Memory B cell (primary cell): ENCODE data around the gene DNTT.

ENCODE experiments used
- ATAC-seq: fragments of 150-1000 bp; cut with Tn5 transposase; 2 replicates; pipeline ENCODE4 v1.10.0; 2021; ENCODE audit warnings: low read depth, mild to moderate bottlenecking, moderate library complexity
- DNase-seq, 2 donors: peaks; one replicate each; pipeline ENCODE4 v3.0.0; 2022; ENCODE audit warnings: low spot score in 2 of 2
- H3K27ac Mint-ChIP-seq: one replicate; pipeline ENCODE4 v1.8.0; 2022; ENCODE audit warnings: mild to moderate bottlenecking, moderate library complexity, mixed read lengths
- H3K27me3 Mint-ChIP-seq: one replicate; pipeline ENCODE4 v1.8.0; 2022; ENCODE audit warnings: mixed read lengths
- H3K36me3 Mint-ChIP-seq: one replicate; pipeline ENCODE4 v1.8.0; 2022; ENCODE audit warnings: mild to moderate bottlenecking, mixed read lengths
- H3K4me1 Mint-ChIP-seq: one replicate; pipeline ENCODE4 v1.8.0; 2022; ENCODE audit warnings: mixed read lengths
- H3K4me3 Mint-ChIP-seq: one replicate; pipeline ENCODE4 v1.8.0; 2022; ENCODE audit warnings: mild to moderate bottlenecking, moderate library complexity, mixed read lengths
- H3K9me3 Mint-ChIP-seq: one replicate; pipeline ENCODE4 v1.8.0; 2022; ENCODE audit warnings: mixed read lengths

Gene DNTT

GRCh38 chr10:96309628-96310320 lies 5.5 kb downstream of the DNTT start:
- DNase-seq (no peak), ATAC-seq (no peak)
- H3K4me3 Mint-ChIP-seq: no peak overlapping the region
- H3K9me3 Mint-ChIP-seq: no peaks in the 10 kb centered on the region
- H3K27me3 Mint-ChIP-seq: peaks cover 4% of the 10 kb centered on the region
- no peak overlapping the region for H3K27ac Mint-ChIP-seq
- no peaks in the 10 kb centered on the region for H3K36me3 Mint-ChIP-seq
- H3K4me1 Mint-ChIP-seq: peaks cover 10% of the 10 kb centered on the region

DNA sequence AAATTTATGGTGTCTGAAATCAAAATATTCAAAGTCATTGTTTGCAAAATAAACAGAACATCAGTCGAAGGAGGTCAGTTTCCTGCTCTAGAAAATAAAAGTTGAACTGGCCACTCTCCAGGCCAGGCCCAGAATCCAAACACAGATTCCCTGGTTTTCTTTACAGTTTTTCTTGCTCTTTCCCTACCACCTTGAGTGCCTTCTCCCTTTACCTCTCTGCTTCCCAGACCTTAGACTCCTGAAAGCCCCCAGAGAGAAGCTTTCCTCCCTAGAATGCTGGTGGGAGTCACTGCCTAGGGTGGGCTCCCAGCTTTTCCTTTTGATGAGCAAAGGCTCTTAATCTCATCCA lies 6.1 kb downstream of the DNTT start:
- no peak overlapping the region for H3K4me3 Mint-ChIP-seq
- H3K27ac Mint-ChIP-seq: no peak overlapping the region
- no peaks in the 10 kb centered on the region for H3K9me3 Mint-ChIP-seq
- ATAC-seq (no peak), DNase-seq (no peak)
- H3K36me3 Mint-ChIP-seq: no peaks in the 10 kb centered on the region
- H3K27me3 Mint-ChIP-seq: peaks cover 5% of the 10 kb centered on the region
- H3K4me1 Mint-ChIP-seq: peaks cover 10% of the 10 kb centered on the region

GRCh38 chr10:96311180-96311715 lies 7.0 kb downstream of the DNTT start:
- Mint-ChIP-seq H3K4me3 (no peak overlapping the region), H3K9me3 (no peaks in the 10 kb centered on the region), H3K36me3 (no peaks in the 10 kb centered on the region), H3K4me1 (peaks cover 9% of the 10 kb centered on the region), H3K27ac (no peak overlapping the region), H3K27me3 (peaks cover 11% of the 10 kb centered on the region)
- DNase-seq (no peak), ATAC-seq (no peak)

DNA sequence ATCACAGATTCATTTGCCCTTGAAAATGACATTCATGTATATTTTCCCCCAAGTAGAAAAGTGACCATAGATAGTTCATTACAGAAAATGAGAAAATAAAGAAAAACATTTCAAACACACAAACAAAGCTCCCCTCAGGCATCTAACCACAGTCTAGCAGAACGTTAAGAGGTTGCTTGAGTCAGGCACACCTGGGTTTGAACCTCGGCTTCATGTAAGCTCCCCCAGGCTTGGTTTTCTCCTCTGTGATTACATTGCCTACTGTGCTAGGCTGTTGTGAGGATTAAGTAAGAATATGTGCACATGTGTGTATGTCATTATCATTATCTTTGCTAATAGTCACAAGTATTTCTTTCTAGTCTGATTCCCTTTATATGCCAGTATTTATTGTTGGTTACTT lies 9.1 kb downstream of the DNTT start:
- no peak overlapping the region for H3K27ac Mint-ChIP-seq
- H3K4me1 Mint-ChIP-seq: no peaks in the 10 kb centered on the region
- no peaks in the 10 kb centered on the region for H3K36me3 Mint-ChIP-seq
- DNase-seq (no peak), ATAC-seq (no peak)
- H3K4me3 Mint-ChIP-seq: no peak overlapping the region
- H3K9me3 Mint-ChIP-seq: no peaks in the 10 kb centered on the region
- peaks cover 16% of the 10 kb centered on the region for H3K27me3 Mint-ChIP-seq

GRCh38 chr10:96317067-96317833 lies 13.0 kb downstream of the DNTT start:
- H3K4me3 Mint-ChIP-seq: no peak overlapping the region
- no peak overlapping the region for H3K27ac Mint-ChIP-seq

GRCh38 chr10:96319754-96320474 lies 15.7 kb downstream of the DNTT start:
- H3K4me1 Mint-ChIP-seq: no peaks in the 10 kb centered on the region
- peaks cover 14% of the 10 kb centered on the region for H3K27me3 Mint-ChIP-seq
- H3K36me3 Mint-ChIP-seq: no peaks in the 10 kb centered on the region
- no peak overlapping the region for H3K27ac Mint-ChIP-seq
- no peaks in the 10 kb centered on the region for H3K9me3 Mint-ChIP-seq
- no peak overlapping the region for H3K4me3 Mint-ChIP-seq
- DNase-seq (no peak), ATAC-seq (no peak)

More at GRCh38 chr10:96317067-96317833, 13.0 kb downstream of the DNTT start:
- DNase-seq (no peak), ATAC-seq (no peak)
- Mint-ChIP-seq H3K9me3 (no peaks in the 10 kb centered on the region), H3K27me3 (peaks cover 17% of the 10 kb centered on the region), H3K36me3 (no peaks in the 10 kb centered on the region), H3K4me1 (no peaks in the 10 kb centered on the region)

- H3K4me3 Mint-ChIP-seq: no peak overlapping the region
- no peak for ATAC-seq
- H3K27me3 Mint-ChIP-seq: peaks cover 3% of the 10 kb centered on the region
- no peak overlapping the region for H3K27ac Mint-ChIP-seq
- no peaks in the 10 kb centered on the region for H3K9me3 Mint-ChIP-seq
- no peaks in the 10 kb centered on the region for H3K36me3 Mint-ChIP-seq
- no peak for DNase-seq
- no peaks in the 10 kb centered on the region for H3K4me1 Mint-ChIP-seq
Observed at GRCh38 chr10:96321822-96322221, 17.6 kb downstream of the DNTT start.

GRCh38 chr10:96322275-96322674 lies 18.0 kb downstream of the DNTT start:
- DNase-seq: no peak
- Mint-ChIP-seq H3K36me3 (no peaks in the 10 kb centered on the region), H3K27ac (no peak overlapping the region), H3K4me3 (no peak overlapping the region), H3K4me1 (no peaks in the 10 kb centered on the region), H3K27me3 (peaks cover 3% of the 10 kb centered on the region), H3K9me3 (no peaks in the 10 kb centered on the region)
- ATAC-seq: no peak

- ATAC-seq (no peak), DNase-seq (no peak)
- Mint-ChIP-seq H3K4me1 (no peaks in the 10 kb centered on the region), H3K27me3 (peaks cover 9% of the 10 kb centered on the region), H3K36me3 (no peaks in the 10 kb centered on the region), H3K4me3 (no peak overlapping the region), H3K9me3 (no peaks in the 10 kb centered on the region), H3K27ac (no peak overlapping the region)
Observed at GRCh38 chr10:96324447-96324846, 20.2 kb downstream of the DNTT start.

DNA sequence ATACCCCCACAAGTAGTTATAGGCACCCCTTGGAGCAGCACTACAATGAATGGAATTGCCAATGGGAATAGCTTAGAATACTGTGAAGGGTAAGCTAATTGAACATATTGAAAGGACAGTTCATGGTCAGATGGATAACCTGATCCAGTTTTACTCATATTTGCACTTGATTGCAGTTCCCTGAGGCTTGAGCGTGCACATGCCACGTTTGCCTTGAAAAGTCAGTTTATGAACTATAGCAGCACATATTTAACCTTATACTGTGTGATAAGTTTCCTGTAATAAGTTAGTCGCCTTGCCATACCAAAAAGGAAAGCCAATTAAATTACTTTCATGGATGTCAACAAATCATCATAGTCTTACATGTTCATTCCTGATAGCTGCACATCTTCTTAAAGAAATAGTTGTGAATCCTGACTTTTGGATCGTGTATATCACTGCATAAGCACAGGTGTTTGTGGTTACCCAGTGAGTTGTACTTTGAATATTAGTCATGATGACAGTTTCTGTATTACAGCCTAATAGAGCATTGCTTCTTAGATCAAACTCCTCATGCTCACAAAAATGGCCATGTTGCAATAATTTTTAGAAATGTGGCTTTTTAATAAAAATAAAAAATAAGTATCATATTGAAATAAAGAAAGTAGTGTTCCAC lies 21.6 kb downstream of the DNTT start:
- Mint-ChIP-seq H3K27ac (no peak overlapping the region), H3K9me3 (no peaks in the 10 kb centered on the region), H3K4me3 (no peak overlapping the region), H3K36me3 (no peaks in the 10 kb centered on the region), H3K4me1 (no peaks in the 10 kb centered on the region), H3K27me3 (peaks cover 9% of the 10 kb centered on the region)
- DNase-seq (no peak), ATAC-seq (no peak)

DNA sequence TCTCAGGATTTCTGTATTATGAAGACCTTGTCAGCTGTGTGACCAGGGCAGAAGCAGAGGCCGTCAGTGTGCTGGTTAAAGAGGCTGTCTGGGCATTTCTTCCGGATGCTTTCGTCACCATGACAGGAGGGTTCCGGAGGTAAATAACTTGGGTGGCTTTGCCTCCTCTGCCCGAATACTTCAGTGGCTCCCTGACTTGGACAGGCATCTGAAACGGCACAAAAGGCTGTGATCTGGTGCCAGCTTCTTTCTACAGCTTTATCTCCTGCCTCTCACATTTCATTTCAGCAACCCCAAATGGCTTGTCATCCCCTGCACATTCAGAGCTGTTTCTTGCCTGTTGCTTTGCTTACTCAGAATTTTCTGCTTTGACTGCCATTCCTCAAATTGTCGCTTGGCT lies 23.2 kb downstream of the DNTT start:
- no peak overlapping the region for H3K27ac Mint-ChIP-seq
- ATAC-seq (no peak), DNase-seq (no peak)
- H3K9me3 Mint-ChIP-seq: no peaks in the 10 kb centered on the region
- H3K4me1 Mint-ChIP-seq: no peaks in the 10 kb centered on the region
- H3K4me3 Mint-ChIP-seq: no peak overlapping the region
- H3K27me3 Mint-ChIP-seq: peaks cover 13% of the 10 kb centered on the region
- no peaks in the 10 kb centered on the region for H3K36me3 Mint-ChIP-seq

GRCh38 chr10:96333101-96333500 lies 28.9 kb downstream of the DNTT start:
- DNase-seq: no peak
- H3K36me3 Mint-ChIP-seq: no peaks in the 10 kb centered on the region
- H3K27me3 Mint-ChIP-seq: peaks cover 14% of the 10 kb centered on the region
- H3K4me3 Mint-ChIP-seq: no peak overlapping the region
- ATAC-seq: no peak
- peaks cover 3% of the 10 kb centered on the region for H3K4me1 Mint-ChIP-seq
- H3K9me3 Mint-ChIP-seq: no peaks in the 10 kb centered on the region
- H3K27ac Mint-ChIP-seq: no peak overlapping the region

- Mint-ChIP-seq H3K27ac (no peak overlapping the region), H3K27me3 (peaks cover 11% of the 10 kb centered on the region), H3K9me3 (no peaks in the 10 kb centered on the region), H3K4me3 (no peak overlapping the region), H3K36me3 (no peaks in the 10 kb centered on the region), H3K4me1 (peaks cover 3% of the 10 kb centered on the region)
- ATAC-seq (no peak), DNase-seq (no peak)
Observed at GRCh38 chr10:96334616-96335526, 30.6 kb downstream of the DNTT start.
